ENCODE measurements around the gene TMEM120B.
"Not testable (repeated sequence)": the region's sequence is repeated elsewhere in the genome, so short reads cannot be mapped to it uniquely, and the experiment has no call there.

TMEM120B gene

GRCh38 chr12:121709478-121709961 lies 3.0 kb upstream of the TMEM120B start:
- peak; percentile 61 for DNase-seq

DNA sequence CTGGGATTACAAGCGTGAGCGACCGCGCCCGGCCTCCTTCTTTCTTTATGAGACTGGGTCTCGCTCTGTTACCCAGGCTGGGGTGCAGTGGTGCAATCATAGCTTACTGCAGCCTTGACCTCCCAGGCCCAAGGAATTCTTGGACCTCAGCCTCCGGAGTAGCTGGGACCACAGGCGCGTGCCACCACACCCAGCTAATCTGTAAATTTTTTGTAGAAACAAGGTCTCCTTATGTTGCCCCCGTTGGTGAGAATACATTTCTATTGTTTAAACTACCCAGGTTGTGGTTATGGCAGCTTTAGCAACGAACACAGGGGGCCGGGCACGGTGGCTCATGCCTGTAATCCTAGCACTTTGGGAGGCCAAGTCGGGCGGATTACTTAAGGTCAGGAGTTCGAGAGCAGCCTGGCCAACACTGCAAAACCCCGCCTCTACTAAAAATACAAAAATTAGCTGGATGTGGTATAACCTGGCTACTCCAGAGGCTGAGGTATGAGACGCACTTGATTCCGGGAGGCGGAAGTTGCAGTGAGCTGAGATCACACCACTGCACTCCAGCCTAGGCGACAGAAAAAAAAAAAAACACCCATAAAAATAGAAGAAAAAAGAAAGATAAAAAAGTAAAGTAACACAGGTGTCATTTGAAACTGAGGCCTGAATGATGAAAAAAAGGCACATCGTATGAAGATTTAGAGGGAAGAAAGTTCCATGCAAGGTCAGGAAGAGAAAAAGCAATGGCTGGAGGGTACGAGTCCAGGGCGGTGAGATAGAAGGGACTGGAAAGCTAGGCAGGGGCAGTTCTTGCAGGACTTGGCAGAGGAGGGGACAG lies 977 bp upstream of the TMEM120B start:
- no peak for DNase-seq

DNA sequence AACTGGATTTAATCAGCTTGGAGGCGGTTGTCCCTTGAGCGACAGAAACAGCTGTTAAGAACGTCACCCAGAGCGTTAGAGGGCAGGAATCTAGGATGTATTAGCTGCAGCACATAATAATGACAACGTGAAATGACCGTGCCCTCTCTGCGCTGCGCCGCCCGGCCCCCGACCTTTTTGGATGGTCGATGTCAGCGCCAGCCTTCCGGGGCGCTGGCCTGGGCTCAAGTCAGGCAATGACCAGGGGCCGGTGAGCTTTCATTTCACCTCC lies 427 bp upstream of the TMEM120B start:
- no peak for DNase-seq

GRCh38 chr12:121713257-121713777 lies 765 bp downstream of the TMEM120B start:
- no peak for DNase-seq

DNA sequence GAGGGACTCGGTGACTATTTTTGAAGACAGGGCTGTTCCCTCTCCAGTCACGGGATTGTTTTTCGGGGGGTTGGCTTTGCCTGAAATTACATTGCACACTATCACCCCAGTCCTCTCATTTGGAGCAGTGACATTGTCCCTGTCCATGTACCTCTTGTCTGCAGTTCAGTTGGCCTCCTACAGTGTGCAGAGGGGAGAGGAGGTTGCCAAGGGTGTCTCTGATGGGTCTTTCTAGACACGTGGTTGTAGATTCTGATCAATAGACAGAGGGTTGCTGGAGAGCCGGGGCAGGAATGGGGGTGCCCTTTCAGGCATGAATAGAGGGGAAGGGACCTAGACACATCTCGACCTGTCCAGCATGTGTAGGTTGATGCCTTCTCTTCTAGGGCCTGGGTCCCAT lies 1.2 kb downstream of the TMEM120B start:
- DNase-seq = no peak

DNA sequence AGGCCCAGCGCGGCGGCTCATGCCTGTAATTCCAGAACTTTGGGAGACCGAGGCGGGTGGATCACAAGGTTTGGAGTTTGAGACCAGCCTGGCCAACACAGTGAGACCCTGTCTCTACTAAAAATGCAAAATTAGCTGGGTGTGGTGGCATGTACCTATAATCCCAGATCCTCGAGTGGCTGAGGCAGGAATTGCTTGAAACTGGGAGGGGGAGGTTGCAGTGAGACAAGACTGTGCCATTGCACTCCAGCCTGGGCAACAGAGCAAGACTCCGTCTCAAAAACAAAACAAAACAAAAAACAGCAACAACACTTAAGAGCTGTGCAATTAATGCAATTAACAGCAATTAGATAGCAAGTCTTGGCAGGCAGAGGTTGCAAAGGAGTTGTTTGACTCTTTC lies 2.5 kb downstream of the TMEM120B start:
- not testable (repeated sequence) for DNase-seq

- no peak for DNase-seq
Measured at GRCh38 chr12:121715862-121716435, 3.4 kb downstream of the TMEM120B start.

DNA sequence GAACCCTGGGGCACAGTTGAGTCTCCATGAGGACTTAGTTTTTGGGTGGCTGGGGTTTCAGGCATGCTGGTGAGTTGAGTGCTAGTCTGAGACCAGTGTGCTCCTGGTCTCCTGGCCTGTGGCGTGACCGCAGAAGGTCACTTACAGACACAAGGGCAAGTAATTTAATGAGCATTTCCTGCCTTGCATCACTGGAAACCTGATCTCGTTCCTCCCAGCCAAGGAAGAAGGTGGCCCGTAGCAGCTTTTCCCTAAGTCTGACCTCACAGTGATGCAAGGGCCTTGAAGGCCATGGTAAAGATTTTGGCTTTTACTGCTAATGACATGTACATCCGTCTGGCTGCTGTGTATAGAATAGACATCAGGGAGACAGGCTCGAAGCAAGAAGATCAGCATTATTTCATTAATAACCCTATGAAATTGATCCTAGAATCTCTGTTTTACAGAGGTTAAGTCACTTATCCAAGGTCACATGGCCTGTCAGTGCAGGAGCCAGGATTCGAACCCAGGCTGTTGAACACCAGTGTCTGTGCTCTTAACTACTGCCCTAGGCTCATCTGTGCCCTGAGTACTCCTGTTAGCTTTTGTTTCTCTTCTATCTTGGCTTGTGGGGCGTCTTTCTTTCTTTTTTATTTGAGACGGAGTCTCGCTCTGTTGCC lies 4.6 kb downstream of the TMEM120B start:
- DNase-seq = peak; percentile 71

DNA sequence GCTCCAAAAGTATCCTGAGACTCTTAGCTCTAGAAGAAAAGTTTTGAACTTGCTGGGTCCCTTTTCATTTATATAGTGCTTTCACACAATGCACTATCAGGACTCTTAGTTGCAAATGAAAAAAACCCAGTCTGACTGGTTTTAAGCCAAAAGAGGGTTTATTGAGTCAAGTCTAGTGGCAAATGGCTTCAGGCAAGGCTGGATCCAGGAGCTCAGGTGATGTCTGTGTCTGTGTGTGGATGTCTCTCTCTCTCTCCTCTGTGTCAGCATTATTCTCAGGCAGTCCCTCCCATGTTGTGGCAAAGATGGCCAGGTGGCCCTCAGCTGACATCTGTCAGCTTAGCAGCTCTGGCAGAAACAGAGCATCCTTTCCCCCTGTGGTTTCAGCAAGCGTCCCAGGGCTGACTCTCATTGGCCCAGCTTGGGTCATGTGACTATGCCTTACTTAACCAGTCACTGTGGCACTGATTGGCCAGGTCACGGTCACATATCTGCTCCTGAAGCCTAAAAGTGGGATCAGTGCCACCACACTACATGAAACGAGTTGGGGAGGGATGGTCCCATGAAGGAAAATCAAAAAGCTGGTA lies 6.2 kb downstream of the TMEM120B start:
- DNase-seq = no peak

DNA sequence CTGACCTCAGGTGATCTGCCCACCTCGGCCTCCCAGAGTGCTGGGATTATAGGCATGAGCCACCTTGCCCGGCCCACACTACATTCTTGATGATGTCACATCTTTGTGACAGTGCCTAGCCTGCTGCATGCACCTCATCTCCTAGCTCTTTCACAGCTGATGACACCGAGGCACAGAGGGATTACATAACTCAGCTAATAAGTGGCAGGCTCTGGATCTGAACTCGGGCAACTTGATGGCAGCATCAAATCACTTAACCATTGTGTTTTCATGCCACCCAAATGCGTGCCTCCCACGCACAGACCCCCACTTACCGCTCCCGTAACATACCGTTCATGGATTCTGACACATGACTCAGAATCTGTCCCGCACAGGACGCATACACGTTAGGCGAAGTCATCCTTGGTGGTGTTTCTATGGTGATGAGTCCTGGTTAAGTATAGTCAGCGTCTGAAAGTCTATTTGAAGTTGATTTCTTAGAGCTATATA lies 7.4 kb downstream of the TMEM120B start:
- peak; percentile 89 for DNase-seq

DNA sequence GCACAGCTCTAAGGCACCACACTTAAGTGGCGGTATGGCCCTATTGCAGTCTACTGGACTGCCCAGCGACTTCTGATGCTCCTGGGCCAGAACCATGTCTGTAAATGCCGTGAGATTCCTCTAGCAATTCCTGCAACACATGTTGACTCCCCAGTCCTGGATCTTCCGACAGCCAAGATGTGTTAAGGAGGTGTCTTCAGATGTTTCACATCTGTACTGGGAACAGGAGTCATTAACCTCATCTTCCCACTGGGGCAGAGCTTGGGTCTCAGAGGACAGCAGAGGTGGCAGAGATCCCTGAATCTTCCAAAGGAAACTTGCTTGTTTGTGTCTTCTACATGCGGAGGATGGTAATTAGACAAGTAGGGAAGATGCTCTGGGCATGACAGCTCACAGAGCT lies 8.2 kb downstream of the TMEM120B start:
- no peak for DNase-seq

- DNase-seq = no peak
Measured at GRCh38 chr12:121722511-121722910, 10.0 kb downstream of the TMEM120B start.

GRCh38 chr12:121723200-121723599 lies 10.6 kb downstream of the TMEM120B start:
- DNase-seq = no peak

- no peak for DNase-seq
Measured at GRCh38 chr12:121724925-121725324, 12.4 kb downstream of the TMEM120B start.

DNA sequence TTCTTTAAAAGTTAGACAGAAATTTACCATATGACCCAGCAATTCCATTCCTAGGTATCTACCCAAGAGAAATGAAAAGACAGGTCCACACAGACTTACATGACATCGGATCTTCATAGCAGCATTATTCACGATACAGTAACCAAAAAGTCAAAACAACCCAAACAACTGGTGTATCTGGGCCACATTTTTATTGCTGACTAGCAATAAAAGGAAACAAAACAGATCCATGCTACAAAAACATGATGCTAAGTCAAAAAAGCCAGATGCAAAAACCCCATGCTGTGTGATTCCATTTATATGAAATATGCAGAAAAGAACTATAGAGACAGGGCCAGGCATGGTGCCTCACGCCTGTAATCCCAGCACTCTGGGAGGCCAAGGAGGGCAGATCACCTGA lies 12.9 kb downstream of the TMEM120B start:
- DNase-seq = no peak

- no peak for DNase-seq
Measured at GRCh38 chr12:121729021-121729420, 16.5 kb downstream of the TMEM120B start.

GRCh38 chr12:121731473-121731872 lies 18.9 kb downstream of the TMEM120B start:
- DNase-seq = no peak

DNA sequence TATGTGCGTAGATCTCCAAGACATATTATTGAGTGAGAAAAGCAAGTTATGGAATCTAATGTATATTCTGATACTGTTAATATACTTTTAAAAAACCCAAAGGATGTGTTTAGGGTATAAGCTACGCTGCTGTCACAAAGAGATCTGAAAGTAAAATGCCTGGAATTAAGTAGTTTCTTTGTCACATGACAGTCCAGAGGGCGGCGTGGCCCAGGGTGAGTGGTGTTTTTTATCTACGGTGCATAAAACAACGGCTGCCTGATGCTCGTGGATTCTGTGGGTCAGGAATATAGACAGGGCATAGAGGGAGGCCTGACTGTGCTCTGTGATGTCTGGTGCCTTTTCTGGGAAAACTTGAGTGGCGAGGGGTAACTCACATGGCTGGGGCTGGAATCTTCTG lies 21.3 kb downstream of the TMEM120B start:
- DNase-seq = no peak

- DNase-seq = no peak
Measured at GRCh38 chr12:121738340-121738858, 25.8 kb downstream of the TMEM120B start.

- no peak for DNase-seq
Measured at GRCh38 chr12:121740847-121741246, 28.3 kb downstream of the TMEM120B start.

DNA sequence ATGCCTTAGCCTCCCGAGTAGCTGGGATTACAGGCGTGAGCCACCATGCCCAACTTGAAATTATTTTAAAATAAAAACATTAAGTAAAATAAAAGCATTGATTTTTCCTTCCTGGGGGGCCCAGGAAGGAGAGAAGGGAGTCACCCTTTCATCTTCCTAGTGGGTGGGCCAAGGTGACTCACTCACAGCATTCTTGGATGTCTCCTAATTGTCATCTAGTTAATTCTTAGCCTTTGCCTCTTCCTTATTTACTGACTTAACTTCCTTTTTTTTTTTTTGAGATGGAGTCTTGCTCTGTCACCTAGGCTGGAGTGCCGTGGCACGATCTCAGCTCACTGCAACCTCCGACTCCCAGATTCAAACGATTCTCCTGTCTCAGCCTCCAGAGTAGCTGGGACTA lies 29.2 kb downstream of the TMEM120B start:
- DNase-seq = no peak

- not testable (repeated sequence) for DNase-seq
Measured at GRCh38 chr12:121745545-121745944, 33.0 kb downstream of the TMEM120B start.

DNA sequence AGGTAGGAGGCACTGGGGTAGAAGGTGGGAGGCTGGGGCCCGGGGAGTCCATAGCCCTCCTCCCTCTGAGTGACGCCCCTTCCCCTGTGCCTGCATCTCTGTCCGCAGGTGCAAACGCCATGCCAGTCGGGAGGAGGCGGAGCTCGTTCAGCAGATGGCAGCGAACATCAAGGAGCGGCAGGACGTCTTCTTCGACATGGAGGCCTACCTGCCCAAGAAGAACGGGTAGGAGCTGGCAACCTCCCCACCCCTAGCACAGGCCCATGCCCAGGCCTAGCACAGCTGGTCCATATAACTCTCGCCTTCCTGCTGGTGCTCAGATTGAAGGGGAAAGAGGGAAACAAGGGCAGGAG lies 35.6 kb downstream of the TMEM120B start:
- DNase-seq = no peak
